HG03097 (cell line): ENCODE measurements around the gene RGS7.
"Not testable (repeated sequence)": the region's sequence is repeated elsewhere in the genome, so short reads cannot be mapped to it uniquely, and the experiment has no call there.

Experiments used
- ATAC-seq: cut with Tn5 transposase; IDR thresholded peaks from one replicate; pipeline ENCODE4 v1.9.1; 2021; ENCODE audit not compliant: unreplicated experiment, low FRiP score

RGS7 gene

DNA sequence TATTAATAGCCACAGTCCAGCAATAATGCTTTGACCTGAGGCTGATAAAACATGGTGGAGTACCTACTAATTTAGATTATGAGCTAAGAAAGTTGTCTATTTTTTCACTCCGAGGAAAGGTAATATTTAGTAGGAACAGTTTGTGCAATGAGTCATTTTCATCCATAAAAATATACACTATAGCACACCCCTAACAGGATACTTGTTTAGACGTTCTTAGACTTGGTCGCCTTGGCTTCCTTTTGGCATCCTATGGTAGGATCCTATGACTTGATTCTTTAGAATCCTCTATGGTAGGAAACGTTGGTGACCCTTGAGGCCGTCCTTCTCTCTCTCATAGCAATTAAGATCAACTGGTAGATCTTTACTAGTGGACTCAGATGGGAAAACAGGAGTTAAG is 81.8 kb downstream of the RGS7 start:
- ATAC-seq = no peak

DNA sequence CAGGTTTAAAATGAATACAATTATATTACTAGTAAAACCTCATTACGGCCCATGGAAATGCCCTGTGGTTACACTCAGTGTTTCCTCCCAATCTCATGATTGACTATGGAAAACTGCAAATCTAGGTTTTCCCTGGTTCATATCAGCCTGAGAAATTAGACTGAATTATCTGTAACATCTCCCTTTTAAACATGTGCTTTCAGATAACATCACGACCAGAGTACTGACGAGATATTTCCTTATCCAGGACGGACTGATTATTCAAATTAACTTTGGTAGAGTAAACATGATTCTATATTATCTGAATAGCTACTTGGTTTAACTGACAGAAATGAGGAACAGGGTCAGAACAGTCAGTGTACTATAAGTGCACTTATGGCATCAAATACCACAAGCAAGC is 82.3 kb downstream of the RGS7 start:
- ATAC-seq = no peak

DNA sequence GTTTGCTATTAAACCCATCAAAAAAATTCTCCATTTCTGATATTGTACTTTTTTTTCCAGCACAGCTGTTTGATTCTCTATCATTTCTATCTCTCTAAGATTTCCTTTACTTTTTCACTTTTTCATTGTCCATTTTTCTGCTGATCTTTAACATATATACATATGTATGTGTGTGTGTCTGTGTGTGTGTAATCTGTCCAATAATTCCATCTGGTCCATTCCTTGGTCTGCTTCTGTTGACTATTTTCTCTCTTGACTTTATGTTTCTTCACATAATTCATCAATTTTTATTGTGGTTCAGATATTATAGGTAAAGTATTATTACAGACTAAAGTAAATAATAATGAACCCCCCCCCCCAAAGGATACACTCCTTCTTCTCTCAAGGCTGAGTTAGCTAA is 84.2 kb downstream of the RGS7 start:
- no peak for ATAC-seq

DNA sequence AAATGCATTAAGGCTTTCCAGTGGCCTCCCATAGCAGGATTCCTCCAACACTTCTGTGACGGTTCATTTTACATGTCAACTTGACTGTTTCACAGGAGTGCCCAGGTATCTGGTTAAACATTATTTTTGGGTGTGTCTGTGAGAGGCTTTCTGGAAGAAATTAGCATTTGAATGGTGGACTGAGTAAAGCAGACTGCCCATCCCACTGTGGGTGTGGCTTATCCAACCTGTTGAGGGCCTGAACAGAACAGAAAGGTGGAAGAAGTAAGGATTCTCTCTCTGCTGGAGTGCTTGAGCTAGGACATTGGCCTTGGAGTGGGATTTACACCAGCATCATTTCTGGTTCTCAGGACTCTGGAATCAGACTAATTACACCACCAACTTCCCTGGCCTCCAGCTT is 85.6 kb downstream of the RGS7 start:
- no peak for ATAC-seq

DNA sequence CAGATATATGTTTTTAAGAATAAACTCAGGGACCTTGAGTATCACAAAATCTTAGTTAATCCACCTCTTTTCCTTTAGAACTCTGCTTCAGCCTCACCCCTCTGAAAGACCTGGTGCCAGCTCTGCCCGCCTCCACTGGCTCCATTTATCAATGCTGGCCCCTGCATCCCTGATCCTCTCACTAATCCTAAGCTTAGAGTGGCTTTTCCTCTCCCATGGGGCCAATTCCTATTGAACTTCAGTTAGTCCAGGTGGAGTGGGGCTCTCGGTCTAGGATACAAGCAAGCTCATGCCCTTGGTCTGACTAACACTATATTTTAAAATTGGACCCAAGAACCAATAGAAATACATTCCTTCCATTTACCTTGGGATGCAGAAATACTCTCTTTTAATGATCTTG is 87.0 kb downstream of the RGS7 start:
- ATAC-seq = no peak

DNA sequence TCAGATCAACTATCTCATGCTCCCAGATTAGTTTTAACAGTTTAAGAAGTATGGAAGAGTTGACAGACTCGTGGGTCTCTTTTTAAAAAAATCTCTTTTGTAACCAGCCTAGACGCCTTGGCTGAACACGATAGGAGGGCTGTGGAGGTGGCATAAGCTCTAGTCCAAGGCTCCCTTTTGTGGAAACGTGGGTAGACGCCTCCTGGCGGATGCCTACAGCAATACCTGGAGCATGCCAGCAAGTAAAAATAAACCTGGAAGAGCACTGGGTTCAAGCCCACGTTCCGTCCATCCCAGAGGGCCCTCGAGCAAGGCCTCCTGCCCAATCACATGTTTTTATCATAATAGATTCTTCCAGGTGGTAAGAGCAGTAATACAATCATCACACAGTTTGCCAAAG is 87.9 kb downstream of the RGS7 start:
- ATAC-seq = no peak

DNA sequence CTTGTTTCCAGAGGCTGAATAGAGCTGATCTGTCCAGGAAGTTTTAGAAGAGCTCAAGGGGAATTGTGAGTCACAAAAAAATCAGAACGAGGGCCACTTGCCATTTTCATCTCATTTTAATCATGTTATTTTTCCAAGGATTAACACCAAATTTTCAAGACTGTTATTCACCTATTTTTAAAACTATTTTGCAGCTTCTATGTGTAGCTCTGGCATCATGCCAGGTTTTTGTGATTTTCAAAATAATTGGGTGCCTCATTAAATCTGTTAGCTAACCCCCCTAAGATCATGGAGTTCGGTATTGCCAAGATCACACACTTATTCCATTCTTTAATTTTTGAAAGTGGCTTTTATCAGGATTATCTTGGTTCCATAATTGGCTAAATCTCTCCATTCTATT is 90.9 kb downstream of the RGS7 start:
- no peak for ATAC-seq

DNA sequence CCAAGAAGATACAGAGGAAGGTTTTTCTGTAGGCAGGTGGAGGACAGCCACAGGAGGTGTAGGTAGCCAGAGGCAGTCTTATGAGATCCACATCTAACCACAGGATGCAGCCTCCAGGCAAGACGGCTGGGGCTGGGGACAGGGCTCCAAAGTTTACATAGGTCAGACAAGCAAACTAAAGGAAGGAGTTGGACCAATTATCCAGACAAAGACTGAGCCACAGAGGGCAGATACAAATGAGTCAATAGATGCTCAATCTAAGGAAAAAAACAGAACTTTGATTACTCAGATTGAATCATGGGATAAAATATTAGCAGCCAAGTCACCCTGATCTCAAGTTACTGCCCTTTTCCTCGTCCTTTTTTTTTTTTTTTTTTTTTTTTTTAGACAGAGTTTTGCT is 91.6 kb downstream of the RGS7 start:
- no peak for ATAC-seq

DNA sequence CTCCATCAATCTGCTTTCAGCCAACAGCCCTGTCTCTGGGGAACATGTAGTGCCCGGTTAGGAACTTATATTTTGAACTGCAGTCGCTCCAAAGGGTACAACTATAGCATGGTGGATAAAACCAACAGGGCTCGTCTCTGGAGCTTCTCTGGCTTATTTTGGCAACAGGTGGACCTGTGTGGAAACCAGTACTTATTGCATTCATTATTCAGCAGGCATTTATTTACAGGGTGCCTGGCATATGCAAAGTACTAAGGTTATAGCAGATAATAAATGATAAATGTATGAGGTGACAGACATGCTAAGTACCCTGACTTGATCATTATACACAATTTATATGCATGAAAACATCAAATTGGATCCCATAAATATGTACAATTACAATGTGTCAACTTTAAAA is 93.7 kb downstream of the RGS7 start:
- ATAC-seq = no peak

DNA sequence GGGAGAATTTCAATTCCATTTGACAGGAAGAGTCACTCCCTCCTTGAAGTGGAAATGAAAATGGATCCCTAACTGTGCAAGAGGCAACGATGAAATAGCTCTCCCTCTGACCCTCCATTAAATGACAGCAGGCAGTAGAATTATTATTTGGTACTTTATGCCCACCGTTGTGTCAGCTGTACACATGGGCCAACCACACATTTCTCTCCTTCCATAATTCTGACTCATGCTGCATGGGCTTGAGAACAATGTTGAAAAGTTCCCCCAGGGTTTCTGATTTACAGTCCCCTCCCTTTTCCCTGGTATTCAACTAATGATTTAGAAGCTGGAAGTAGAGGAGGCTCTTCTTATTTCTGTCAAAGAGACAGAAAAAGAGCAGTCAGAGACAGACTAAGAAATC is 103.5 kb downstream of the RGS7 start:
- ATAC-seq = no peak

DNA sequence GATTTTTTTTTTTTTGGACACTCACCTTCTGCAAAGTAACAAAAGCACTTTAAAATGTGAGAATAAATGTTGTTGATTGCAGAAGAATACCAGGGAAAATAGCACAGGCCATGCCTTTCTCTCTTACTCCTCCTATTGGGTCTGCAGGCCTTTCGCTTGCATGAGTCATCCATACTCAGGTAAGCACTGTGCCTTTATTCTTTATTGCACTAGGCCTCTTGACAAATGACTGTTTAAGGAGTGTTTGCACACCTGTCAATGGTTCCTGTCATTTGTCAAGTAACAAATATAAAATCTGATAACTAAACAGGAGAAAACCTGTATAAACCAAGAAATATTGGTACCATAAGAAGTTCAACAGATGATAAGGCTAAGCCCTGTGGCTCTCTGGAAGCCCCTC is 106.5 kb downstream of the RGS7 start:
- no peak for ATAC-seq

DNA sequence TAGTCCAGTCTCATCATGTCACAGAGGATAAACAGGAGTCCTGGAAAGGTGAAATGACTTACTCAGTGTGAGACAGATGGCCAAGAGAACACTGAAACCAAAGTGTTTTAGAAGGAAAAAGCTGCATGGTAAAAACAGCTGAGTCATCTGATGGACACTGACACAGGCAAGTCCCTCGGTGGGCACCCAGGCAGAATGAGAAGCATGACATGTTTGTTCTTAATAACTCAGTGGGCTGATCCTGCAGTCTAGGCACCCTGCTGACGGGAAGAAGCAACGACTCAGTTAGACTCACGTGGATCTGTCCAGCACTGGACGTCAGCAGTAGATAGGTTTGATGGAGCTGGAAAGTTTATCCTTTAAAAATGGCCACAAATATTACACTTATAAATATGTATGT is 116.9 kb downstream of the RGS7 start:
- no peak for ATAC-seq

DNA sequence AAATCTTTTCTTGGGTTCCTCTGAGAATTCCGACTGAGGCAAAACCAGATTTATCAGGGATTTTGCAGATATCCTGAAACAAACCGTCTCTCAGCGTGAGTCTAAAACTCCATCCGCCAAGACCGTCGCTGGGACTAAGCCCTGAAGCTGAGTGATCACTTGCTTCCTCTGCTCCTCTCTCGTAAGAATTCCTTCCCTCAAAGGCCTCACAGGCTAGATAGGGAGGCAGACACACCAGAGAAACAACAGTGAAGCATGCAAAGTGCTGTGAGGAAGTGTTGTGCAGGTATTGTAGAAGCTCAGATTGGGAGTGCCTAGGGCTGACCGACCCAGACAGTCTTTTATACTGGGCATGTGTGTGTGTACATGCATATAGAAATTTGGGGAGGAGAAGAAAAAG is 119.1 kb downstream of the RGS7 start:
- ATAC-seq = no peak

DNA sequence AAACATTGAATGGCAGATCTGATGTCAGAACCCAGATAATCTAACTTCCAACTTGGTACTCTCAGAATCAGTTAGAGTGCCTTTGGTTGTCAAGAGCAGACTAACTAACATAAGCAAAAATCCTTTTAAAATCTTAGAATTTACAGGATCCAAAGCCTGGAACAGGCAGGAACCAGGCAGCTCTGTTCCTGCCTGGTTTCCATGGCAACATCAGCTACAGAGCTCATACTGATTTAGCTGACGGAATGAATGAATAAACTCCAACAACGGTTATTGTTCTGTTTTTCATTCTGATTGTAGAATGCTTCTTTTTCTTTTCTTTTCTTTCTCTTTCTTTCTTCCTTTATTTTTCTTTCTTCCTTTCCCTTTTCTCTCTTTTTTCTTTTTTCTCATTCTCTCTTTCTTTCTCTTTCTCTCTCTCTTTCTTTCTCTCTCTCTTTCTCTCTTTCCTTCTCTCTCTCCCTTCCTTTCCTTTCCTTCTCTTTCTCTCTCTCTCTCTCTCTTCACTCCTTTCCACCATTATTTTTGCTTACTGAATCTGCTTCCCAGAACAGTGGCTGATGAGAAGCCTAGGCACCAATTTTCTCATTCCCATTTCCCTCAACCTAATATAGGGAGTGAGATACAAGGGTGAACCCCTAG is 121.6 kb downstream of the RGS7 start:
- ATAC-seq = no peak

DNA sequence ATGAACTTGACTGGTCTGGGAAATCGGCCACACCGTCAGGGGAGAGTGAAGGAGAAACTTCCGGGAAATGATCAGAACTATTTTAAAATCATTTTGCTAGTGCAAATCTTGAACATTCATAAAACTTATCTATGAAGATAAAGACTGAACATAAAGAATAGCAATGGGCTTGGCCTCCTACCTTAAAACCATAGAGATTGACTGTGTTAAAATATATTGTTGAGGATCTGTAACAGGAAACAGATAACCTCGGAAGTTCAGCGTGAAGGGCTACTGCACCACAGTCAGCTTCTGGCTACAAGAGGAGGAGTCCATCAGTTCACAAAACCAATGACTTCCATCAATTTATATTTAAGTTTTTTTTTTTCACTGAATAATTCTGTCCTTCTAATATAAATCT is 127.3 kb downstream of the RGS7 start:
- ATAC-seq = no peak

DNA sequence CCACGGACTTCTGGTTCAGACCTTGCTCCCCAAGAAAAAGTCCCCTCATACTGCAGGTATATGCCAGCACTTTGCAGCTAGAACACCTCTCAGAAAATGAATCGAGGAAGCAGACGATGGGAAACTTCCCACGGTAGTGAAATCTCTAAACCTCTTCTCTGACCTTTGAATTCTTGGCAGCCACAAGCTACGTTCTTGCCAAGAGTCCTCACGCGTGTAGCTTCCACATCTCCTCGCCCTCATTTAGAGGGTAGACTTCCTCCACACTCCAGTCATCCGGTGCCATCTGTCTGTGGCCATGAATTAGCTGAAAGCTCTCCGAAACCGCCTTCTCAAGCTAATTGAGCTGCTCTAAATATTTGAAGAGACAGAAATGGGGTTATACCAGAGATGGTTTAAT is 127.8 kb downstream of the RGS7 start:
- no peak for ATAC-seq

DNA sequence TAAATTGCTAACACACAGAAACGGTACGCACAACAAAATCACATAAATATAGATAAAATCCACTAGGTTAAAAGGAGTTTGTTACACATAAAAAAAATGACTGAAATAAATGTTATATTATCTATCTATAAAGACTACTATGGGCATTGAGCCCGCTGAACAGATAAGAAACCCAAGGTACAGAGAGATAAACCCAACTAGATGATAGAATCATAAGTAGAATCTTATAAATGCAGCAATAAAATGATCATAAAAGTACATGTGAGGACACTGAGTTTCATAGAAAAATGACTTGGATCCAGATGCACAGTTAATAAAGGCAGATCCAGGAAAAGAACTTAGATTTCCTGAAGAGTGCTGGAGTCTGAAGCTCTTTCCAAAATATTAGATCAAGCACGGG is 128.7 kb downstream of the RGS7 start:
- no peak for ATAC-seq

DNA sequence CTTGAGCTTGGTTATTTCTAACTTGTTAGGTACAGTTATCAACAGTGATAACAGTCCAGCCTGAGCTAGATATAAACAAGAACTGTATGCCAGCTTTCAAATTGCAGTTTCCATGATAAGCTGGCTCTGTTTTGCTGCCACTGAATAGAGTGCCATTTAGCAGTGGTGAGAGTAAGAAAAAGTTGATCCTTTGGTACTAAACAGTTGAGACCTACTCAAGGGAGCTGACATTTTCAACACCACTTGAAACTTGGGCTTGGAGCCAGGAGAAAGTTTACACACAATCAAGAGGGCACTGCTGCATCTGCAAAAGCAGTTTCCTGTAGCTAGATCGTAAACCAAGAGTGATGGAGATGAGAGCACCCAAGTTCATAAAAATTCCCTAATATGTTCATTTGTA is 131.3 kb downstream of the RGS7 start:
- ATAC-seq = no peak

DNA sequence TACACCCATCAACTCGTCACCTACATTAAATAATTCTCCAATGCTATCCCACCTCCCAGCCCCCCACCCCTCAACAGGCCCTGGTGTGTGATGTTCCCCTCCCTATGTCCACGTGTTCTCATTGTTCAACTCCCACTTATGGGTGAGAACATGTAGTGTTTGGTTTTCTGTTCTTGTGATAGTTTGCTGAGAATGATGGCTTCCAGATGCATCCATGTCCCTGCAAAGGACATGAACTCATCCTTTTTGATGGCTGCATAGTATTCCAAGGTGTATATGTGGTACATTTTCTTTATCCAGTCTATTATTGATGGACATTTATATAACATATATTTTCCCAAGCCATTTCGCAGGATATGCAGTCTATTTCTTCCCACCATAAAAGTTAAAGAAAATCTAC is 132.8 kb downstream of the RGS7 start:
- not testable (repeated sequence) for ATAC-seq

DNA sequence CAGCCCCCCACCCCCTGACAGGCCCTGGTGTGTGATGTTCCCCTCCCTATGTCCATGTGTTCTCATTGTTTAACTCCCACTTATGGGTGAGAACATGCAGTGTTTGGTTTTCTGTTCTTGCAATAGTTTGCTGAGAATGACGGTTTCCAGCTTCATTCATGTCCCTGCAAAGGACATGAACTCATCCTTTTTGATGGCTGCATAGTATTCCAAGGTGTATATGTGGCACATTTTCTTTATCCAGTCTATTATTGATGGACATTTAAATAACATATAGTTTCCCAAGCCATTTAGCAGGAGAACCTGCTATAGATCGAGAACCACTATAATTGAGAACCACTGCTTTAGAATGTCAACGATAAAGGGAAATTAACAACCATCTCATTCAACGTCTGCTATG is 134.2 kb downstream of the RGS7 start:
- ATAC-seq = not testable (repeated sequence)

DNA sequence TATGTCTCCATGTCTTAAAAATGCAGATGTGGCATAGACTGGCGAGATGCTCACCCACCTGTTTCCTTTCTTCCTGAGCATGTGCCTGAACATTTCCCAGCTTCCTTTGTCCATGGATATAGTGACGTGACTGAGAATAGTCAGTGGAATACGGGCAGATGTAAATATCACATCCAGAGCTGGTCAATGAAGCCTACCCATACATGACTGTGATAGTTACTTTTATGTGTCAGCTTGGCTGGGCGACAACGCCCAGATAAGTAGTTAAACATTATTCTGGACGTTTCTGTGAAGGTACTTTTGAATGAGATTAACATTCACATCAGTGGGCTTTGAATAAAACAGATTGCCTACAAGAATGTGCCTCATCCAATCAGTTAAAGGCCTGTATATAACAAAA is 135.7 kb downstream of the RGS7 start:
- ATAC-seq = no peak

DNA sequence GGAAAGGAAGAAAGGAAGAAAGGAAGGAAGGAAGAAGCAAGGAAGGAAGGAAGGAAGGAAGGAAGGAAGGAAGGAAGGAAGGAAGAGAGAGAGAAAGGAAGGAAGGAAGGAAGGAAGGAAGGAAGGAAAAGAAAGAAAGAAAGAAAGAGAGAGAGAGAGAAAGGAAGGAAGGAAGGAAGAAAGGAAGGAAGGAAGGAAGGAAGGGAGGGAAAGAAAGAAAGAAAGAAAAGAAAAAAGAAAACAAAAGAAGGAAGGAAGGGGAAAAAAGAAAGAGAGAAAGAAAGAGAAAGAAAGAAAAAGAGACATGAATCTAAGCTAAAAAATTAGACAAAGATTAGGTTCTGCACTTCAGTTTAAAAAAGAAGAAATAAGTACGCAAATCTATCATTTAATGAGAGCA is 136.1 kb downstream of the RGS7 start:
- not testable (repeated sequence) for ATAC-seq

DNA sequence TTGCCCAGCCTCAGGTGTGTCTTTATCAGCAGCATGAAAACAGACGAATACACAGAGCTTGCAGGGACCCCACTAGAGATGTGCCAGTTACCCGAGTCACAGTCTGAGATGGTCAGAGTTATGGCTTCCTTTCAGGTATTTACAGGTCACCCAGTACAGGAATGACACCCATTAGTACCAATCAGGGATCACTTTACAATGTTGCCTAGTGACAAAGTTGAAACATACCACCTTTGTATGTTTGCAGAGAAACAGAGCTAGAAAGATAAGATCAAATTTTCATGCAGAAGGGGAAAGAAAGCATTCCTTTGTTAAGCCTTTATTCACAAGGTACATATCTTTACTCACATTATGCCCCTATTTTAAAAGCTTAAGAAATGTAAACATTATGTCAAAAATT is 137.6 kb downstream of the RGS7 start:
- no peak for ATAC-seq
